Ishikawa (cell line): ENCODE data around the gene AQP7.

ENCODE experiments used
- CEBPB ChIP-seq: IDR thresholded peaks from 2 replicates; pipeline ENCODE4 v1.6.1; 2012
- CREB1 ChIP-seq: IDR thresholded peaks from 2 replicates; pipeline ENCODE4 v1.6.1; 2012; ENCODE audit warnings: low read depth
- EGR1 ChIP-seq: IDR thresholded peaks from 2 replicates; pipeline ENCODE4 v1.6.1; 2012
- EP300 ChIP-seq: IDR thresholded peaks from 2 replicates; pipeline ENCODE4 v1.6.1; 2012; ENCODE audit warnings: borderline replicate concordance
- FOXM1 ChIP-seq: IDR thresholded peaks from 2 replicates; pipeline ENCODE4 v1.6.1; 2012; ENCODE audit warnings: low read depth, borderline replicate concordance
- NFIC ChIP-seq: IDR thresholded peaks from 2 replicates; pipeline ENCODE4 v1.6.1; 2012
- RAD21 ChIP-seq: IDR thresholded peaks from 2 replicates; pipeline ENCODE4 v1.6.1; 2012; ENCODE audit warnings: low read depth
- TAF1 ChIP-seq: IDR thresholded peaks from 2 replicates; pipeline ENCODE4 v1.6.1; 2012; ENCODE audit warnings: low read depth, mild to moderate bottlenecking
- TCF12 ChIP-seq: IDR thresholded peaks from 2 replicates; pipeline ENCODE4 v1.6.1; 2012; ENCODE audit warnings: low read depth
- TEAD4 ChIP-seq: IDR thresholded peaks from 2 replicates; pipeline ENCODE4 v1.6.1; 2012
- YY1 ChIP-seq: IDR thresholded peaks from 2 replicates; pipeline ENCODE4 v1.6.1; 2012; ENCODE audit warnings: low read depth
- ZBTB7A ChIP-seq: IDR thresholded peaks from 2 replicates; pipeline ENCODE4 v1.6.1; 2012; ENCODE audit warnings: low read depth
- TF ChIP-seq, protein P1 (sequence below): IDR thresholded peaks from 2 replicates; pipeline ENCODE4 v1.6.1; 2012
- TF ChIP-seq, protein P2 (sequence below): IDR thresholded peaks from 2 replicates; pipeline ENCODE4 v1.6.1; 2012
- TF ChIP-seq, protein P3 (sequence below): IDR thresholded peaks from 2 replicates; pipeline ENCODE4 v1.6.1; 2012; ENCODE audit warnings: low read depth, mild to moderate bottlenecking

Gene AQP7

DNA sequence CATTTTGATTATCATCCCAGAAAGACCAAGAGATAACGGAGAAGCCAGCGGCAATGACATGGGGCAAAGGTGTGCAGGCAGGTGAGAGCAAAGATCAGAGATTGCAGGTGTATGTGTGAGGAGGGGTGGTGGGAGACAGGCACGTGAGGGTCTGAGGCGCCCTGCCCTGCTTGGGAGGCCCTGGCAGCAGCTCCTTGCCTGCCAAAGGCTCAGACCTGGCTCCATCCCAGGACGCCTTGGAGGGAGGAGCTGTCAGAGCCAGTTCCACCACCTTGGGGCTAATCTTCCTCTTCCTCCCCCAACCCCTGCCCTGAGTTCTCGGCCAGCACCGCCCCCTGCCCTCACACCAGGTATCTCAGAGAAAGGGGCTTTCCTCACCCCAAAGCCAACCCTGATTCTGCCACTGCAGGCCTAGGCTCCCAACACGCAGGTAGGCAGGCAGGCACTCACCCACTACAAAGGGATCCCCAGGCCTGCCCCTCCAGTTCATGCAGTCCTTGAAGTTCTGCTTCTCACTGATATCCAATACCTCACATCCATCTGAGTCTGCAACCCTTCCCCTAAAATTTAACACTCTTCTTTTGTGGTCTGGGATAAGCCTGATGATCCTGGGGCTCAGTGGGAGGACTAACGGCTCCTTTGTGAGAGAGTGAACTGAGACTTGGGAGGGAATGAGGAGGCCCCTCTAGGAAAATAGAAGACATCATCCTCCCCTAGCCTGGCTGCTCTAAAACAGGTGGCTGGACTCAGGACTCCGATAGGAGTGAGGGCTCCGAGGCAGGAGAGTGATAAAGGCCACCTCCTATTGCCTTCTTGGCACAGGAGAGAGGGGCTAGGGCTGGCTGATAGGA, 43.2 kb upstream of the AQP7 start:
- no peak for TF ChIP-seq CREB1
- no peak for TF ChIP-seq RAD21
- TF ChIP-seq ZBTB7A, result peak; percentile 72; the same call in 1 of the 2 replicates
- no peak for TF ChIP-seq FOXM1
- TF ChIP-seq, protein P1, sequence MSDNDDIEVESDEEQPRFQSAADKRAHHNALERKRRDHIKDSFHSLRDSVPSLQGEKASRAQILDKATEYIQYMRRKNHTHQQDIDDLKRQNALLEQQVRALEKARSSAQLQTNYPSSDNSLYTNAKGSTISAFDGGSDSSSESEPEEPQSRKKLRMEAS, result 0 out of 2 replicates have a peak, but pooled peaks have one; percentile 29
- TF ChIP-seq, protein P2, sequence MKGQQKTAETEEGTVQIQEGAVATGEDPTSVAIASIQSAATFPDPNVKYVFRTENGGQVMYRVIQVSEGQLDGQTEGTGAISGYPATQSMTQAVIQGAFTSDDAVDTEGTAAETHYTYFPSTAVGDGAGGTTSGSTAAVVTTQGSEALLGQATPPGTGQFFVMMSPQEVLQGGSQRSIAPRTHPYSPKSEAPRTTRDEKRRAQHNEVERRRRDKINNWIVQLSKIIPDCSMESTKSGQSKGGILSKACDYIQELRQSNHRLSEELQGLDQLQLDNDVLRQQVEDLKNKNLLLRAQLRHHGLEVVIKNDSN, result peak; percentile 46; the same call in 1 of the 2 replicates
- TF ChIP-seq TEAD4, result no peak
- no peak for TF ChIP-seq EGR1
- TF ChIP-seq EP300, result no peak
- 0 out of 2 replicates have a peak, but pooled peaks have one; percentile 10 for TF ChIP-seq TCF12
- TF ChIP-seq TAF1, result no peak
- TF ChIP-seq NFIC, result peak; percentile 59
- no peak for TF ChIP-seq YY1
- TF ChIP-seq, protein P3, sequence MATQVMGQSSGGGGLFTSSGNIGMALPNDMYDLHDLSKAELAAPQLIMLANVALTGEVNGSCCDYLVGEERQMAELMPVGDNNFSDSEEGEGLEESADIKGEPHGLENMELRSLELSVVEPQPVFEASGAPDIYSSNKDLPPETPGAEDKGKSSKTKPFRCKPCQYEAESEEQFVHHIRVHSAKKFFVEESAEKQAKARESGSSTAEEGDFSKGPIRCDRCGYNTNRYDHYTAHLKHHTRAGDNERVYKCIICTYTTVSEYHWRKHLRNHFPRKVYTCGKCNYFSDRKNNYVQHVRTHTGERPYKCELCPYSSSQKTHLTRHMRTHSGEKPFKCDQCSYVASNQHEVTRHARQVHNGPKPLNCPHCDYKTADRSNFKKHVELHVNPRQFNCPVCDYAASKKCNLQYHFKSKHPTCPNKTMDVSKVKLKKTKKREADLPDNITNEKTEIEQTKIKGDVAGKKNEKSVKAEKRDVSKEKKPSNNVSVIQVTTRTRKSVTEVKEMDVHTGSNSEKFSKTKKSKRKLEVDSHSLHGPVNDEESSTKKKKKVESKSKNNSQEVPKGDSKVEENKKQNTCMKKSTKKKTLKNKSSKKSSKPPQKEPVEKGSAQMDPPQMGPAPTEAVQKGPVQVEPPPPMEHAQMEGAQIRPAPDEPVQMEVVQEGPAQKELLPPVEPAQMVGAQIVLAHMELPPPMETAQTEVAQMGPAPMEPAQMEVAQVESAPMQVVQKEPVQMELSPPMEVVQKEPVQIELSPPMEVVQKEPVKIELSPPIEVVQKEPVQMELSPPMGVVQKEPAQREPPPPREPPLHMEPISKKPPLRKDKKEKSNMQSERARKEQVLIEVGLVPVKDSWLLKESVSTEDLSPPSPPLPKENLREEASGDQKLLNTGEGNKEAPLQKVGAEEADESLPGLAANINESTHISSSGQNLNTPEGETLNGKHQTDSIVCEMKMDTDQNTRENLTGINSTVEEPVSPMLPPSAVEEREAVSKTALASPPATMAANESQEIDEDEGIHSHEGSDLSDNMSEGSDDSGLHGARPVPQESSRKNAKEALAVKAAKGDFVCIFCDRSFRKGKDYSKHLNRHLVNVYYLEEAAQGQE, result no peak
- no peak for TF ChIP-seq CEBPB

DNA sequence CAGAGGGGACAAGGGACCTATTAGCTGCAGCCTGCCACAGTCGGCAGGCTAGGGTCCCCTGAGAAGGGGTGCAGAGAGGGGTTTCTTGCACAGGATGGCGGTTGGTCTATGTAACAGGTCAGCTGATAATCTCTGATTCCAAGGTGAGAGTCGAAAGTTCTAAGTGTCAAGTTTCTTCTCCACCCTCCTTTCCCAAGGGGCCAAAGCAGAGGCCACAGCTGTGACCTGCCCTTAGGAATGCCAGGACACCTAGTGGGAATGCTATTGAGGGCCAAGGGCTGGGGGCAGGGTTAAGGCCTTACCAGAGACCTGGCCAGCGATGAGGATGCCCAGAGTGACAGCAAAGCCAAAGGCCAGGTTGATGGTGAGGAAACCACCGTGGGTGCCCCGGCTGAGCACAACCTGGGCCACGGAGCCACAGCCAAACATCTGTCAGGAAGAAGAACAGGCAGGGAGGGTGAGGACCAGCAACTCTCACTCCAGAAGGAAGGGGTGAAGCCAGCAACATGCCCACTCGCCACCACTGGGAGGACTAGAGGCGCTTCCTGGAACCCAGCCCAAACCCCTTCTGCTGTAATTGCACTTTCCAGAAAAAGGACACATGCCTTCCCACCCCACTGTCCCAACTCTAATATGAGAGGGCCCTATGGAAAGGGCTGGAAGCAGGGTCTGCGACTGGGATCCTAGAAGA, 41.2 kb upstream of the AQP7 start:
- TF ChIP-seq EGR1 (no peak), TCF12 (peak; percentile 52; the same call in 1 of the 2 replicates), CEBPB (no peak), RAD21 (no peak), NFIC (peak; percentile 58), ZBTB7A (no peak), CREB1 (no peak), EP300 (peak; percentile 57; the same call in 1 of the 2 replicates), TEAD4 (peak; percentile 76)
- TF ChIP-seq, protein P2, result peak; percentile 32; the same call in 1 of the 2 replicates
- TF ChIP-seq, protein P1, result no peak

DNA sequence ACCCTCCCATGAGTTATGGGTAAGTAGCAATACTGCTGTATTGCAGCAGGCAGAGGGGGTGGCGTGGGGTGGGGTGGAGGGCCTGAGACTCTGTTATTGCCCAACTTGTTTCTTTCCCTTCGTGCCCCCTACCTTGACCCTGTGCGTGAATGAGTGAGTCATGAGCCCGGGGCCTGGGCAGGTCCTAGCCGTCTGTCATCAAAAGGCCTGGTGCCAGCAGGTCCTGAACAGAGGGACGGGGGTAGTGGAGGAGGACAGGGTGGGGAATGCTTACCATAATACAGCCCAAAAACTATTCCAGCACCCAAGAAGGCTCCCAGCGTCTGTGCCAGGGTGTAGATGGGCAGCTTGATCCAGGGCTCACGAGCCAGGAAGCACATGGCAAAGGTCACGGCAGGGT, 40.7 kb upstream of the AQP7 start:
- no peak for TF ChIP-seq EGR1
- no peak for TF ChIP-seq YY1
- TF ChIP-seq, protein P2, result no peak
- no peak for TF ChIP-seq CEBPB
- no peak for TF ChIP-seq RAD21
- TF ChIP-seq TCF12, result no peak
- TF ChIP-seq, protein P3, result no peak

DNA sequence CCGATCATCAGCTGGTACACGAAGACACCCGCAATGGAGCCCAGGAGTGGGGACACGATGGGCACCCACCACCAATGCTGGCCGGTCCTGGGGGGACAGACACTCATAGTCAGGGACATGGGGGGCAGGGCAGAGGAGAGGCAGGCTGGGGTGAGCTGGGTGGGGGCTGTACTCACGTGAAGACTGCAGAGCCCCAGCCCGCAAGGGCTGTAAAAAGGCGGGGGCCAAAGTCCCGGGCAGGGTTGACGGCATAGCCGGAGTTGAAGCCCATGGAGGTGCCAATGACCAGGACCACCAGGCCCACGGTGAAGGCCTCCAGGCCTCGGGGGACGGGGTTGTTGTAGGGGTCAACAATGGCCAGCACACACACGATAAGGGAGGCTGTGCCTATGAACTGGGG, 39.8 kb upstream of the AQP7 start:
- TF ChIP-seq TEAD4 (no peak), FOXM1 (no peak), CEBPB (no peak), ZBTB7A (no peak), EGR1 (no peak)

DNA sequence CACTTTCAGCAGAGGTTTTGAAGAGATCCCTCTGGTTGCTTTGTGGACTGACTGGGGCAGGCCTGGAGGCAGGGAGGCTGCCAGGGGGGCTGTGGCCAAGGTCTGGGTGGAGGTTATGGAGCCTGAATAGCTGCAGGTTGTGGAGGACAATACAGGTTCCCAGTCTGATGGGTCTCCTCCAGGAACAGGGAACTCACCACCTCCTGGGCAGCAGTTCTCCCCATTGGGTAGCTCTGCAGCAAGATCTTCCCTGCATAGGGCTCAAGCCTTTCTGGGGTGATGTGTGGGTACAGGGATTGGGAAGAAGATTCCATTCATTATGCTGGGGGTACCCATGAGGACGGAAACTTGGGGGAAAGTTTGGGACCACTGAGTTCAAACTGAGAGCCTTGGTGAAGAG, 38.2 kb upstream of the AQP7 start:
- TF ChIP-seq YY1, result no peak
- TF ChIP-seq, protein P1, result no peak
- TF ChIP-seq NFIC, result no peak
- TF ChIP-seq, protein P3, result no peak
- TF ChIP-seq TEAD4, result no peak
- no peak for TF ChIP-seq TCF12
- TF ChIP-seq EGR1, result no peak
- TF ChIP-seq, protein P2, result no peak
- TF ChIP-seq CEBPB, result no peak
- no peak for TF ChIP-seq CREB1
- no peak for TF ChIP-seq FOXM1
- no peak for TF ChIP-seq ZBTB7A
- TF ChIP-seq TAF1, result no peak
- no peak for TF ChIP-seq EP300
- no peak for TF ChIP-seq RAD21
